Pons (tissue), 1 donor: ENCODE results near the gene SRRM5.
"Not testable (repeated sequence)": the region's sequence is repeated elsewhere in the genome, so short reads cannot be mapped to it uniquely, and the experiment has no call there.

Experiments used
- DNase-seq: peaks from one replicate; pipeline ENCODE4 v3.0.0-alpha.2; 2016; ENCODE audit warnings: low spot score

The SRRM5 gene

DNA sequence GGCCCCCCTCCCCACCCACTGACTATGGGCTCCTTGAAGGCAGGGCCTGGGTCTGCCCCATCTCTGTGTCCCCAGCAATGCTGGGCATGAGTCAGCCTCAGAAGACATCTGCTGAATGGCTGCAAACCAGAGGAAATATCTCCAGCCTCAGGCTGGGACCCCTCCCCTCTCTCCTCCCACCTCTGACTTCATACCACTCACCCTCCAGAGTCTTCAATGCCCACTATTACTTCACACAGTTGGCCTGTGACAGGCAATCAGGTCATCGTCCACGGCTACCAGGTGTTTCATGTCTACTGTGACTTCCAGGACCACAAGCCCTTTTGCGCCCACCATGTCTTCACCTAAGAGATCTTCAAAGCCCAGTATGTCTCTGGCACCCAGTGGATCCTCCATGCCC is at the start of gene SRRM5:
TSS of gene SRRM5 (plus strand) at position 301 of the 400 bp plus-strand sequence. CDS start at position 335, 34 bp downstream.
- no peak for DNase-seq

GRCh38 chr19:43562226-43562697 is 49.6 kb upstream of the SRRM5 start:
- DNase-seq: no peak

DNA sequence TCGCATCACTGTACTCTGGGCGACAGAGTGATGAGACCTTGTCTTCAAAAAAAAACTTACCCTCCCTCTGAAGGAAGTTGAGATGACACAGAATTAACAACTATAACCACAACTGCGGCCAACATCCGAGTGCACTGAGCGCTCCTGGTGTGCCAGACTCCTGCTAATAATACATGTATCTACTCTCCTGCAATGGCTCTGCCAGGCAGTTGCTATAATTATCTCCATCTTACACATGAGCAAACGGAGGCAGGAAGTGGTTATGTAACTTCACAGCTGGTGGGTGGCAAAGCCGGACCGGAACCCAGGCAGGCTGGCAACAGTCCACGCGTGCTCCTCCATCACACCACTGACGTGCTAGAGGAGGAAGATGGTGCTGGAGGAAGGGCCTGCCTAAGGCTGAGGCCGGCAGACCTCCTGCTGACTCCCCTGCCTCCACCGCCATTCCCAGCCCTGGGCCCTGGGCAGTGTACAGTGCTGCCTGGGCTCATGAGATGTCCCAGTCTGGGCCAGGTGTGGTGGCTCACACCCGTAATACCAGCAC is 49.1 kb upstream of the SRRM5 start:
- peak; percentile 74 for DNase-seq

GRCh38 chr19:43563816-43564457 is 48.0 kb upstream of the SRRM5 start:
- no peak for DNase-seq

- DNase-seq: no peak
Observed at GRCh38 chr19:43564800-43565199, 47.1 kb upstream of the SRRM5 start.

- DNase-seq: no peak
Observed at GRCh38 chr19:43569657-43570056, 42.2 kb upstream of the SRRM5 start.

- DNase-seq: no peak
Observed at GRCh38 chr19:43570174-43570791, 41.6 kb upstream of the SRRM5 start.

- no peak for DNase-seq
Observed at GRCh38 chr19:43572171-43572588, 39.7 kb upstream of the SRRM5 start.

DNA sequence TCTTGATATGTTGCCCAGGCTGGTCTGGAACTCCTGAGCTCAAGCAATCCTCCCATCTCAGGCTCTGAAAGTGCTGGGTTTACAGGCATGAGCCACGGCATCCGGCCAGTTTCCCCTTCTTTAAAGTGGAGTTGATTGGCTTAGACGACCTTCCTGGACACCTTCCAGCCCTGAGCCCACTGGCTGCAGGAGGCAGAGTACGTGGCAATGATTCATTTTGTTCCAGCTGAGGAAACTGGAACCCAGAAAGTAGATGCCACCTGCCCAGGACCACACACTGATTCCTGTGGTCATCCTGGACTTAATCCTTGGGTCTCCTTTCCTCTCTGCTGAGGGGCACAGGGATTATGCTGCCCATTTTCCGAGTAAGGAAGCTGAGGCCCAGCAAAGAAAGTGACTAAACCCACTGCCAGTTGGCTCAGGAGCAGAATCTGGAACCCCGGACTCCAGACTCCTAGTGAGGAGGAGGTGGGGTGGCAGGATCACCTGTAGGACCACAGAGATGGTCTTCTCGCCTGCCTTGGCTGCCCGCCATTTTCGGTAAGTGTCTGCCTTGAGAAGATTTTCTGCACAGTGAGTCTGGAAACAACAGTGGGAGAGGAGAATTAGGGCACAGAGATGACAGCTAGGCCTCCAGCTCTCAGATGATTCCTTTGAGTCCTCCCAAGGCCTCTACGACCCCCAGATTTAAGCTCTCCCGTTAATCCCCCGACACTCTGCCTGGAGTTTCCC is 37.3 kb upstream of the SRRM5 start:
- no peak for DNase-seq

DNA sequence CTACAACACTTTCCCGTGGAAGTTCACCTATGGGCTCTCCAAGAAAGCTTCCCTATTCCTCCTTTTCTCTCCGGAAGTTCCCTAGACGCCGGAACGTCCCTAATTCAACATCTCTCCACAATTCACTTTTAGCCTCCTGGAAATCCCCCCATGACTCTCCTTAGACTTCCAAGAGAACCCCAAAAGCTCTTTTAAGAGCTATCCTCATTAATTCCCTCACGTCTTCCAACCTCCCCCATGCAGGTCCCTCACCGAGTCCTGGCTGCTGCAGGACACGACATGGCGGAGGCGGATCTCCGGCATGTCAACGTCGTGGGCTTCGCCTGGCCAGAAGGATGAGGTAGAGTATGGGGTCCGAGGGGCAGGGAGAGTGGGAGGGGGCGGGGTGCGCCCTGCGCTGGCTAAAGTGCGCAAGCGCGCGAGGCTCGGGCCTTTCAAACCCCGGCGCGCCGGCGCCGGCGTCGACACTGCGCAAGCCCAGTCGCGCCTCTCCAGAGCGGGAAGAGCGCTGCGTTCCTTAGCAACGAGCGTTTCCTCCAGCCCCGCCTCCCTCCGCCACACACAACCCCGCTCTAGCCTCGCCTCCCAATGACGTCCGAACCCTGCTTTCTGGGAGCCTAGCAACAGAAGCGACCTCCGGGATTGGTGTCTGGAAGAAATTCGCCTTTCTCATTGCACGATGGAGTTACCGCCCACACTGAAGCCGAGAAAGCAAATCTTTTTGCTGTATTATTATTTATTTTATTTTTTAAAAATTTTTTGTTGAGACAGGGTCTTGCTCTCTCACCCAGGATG is 36.5 kb upstream of the SRRM5 start, which contains the start of the genes PINLYP and XRCC1:
TSS of gene PINLYP (plus strand) at position 646 of the 795 bp plus-strand sequence. CDS start 1,391 bp downstream, outside the sequence.
TSS of gene XRCC1 (minus strand) at position 372 of the 795 bp plus-strand sequence. CDS start at position 303, 69 bp downstream.
- DNase-seq: peak; percentile 99

DNA sequence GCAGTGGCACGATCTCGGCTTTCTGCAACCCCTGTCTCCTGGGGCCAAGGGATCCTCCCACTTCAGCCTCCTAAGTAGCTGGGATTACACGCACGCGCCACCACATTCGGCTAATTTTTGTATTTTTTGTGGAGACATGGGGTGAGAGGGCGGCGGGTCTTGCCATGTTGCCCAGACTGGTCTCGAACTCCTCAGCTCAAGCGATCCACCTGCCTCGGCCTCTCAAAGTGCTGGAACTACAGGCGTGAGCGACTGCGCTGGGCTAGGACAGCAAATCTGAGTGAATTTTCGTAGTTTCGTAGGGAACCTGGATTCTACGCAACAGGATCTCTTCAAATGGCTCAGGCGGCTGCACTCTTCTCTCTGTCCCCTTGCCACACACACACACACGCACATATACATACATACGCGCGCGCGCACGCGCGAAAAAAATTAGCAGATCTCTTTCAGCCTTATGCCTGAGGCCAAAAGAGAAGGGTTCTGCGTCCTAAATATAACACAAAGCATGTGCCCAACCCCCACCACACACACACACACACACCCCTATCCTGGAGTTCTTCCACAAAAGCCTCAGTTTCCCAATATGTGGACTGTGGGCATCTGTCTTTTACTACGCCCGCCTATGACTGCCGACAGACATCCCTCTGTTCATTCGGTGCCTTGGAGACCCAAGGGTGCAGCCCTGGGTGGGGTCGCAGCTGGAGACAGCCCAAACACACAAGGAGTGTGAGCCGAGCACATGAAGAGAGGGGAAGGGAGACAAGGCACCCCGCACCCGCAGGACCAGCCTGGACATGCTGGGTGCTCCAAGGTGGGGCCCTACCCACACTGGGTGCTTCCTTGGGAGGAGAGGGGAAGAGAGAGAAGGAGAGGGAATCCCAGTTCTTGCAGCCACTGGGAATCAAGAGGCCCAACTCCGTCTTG is 35.7 kb upstream of the SRRM5 start:
- no peak for DNase-seq

- DNase-seq: no peak
Observed at GRCh38 chr19:43578787-43579186, 33.1 kb upstream of the SRRM5 start.

DNA sequence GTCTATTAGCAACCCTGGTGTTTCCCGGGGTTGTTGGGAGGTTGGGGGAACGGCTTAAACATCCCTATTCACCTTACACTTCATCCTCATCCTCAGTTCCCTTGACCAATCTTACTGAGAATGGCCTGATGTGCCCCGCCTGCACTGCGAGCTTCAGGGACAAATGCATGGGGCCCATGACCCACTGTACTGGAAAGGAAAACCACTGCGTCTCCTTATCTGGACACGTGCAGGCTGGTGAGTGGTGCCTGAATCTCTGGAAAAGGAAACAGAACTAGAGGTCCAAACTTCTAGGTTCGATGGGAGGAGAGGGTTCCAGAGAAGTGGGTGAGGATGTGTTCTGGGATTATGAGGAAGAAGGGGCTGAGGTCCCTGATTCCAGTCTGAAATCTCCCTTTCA is 30.4 kb upstream of the SRRM5 start:
- DNase-seq: no peak

DNA sequence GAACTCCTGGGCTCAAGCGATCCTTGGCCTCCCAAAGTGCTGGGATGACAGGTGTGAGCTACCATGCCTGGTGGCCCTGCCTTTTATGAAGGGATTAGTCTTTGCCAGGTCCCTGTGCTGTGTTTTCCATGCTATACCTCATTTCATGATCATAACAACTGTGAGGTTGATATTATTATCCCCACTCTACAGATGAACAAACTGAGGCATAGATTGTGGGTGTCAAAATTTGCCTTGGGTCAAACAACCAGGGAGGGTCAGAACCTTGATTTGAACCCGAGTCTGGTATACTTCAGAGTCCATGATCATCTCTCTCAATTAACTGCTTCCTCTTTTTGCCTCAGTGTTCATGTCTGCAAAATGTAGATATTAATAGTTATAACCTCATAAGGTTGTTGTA is 29.4 kb upstream of the SRRM5 start:
- DNase-seq: no peak

GRCh38 chr19:43584484-43584883 is 27.4 kb upstream of the SRRM5 start:
- DNase-seq: no peak

- no peak for DNase-seq
Observed at GRCh38 chr19:43586346-43586745, 25.5 kb upstream of the SRRM5 start.

GRCh38 chr19:43587029-43587428 is 24.9 kb upstream of the SRRM5 start:
- not testable (repeated sequence) for DNase-seq

DNA sequence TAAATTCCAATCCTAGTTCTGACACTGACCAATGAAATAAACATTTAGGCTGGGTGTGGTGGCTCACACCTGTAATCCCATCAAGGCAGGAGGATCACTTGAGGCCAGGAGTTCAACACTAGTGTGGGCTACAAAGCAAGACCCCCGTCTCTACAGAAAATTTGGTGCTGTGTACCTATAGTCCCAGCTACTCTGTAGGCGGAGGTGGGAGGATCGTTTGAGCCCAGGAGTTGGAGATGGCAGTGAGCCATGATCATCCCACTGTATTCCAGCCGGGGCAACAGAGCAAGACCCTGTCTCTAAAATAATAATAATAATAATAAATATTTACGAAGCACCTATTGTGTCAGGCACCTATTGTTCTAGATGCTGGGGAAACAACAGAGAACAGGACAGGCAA is 22.6 kb upstream of the SRRM5 start:
- no peak for DNase-seq

DNA sequence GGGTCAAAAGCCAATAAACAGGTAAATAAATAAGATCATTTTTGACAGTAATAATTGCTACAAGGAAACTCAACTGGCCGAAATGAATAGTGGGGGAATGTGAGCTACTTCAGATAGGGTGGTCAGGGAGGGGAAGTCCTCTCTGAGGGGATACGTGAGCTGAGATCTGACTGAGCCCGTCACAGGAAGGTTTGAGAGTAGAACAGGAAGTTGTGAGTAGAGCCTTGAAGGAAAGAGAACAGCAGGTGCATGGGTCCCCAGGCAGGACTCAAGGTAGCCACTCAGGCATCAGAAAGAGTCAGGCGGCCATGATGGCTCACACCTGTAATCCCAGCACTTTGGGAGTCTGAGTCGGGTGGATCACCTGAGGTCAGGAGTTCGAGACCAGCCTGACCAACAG is 22.2 kb upstream of the SRRM5 start:
- no peak for DNase-seq

- no peak for DNase-seq
Observed at GRCh38 chr19:43591904-43592772, 19.8 kb upstream of the SRRM5 start.
